NB4 (cell line): ENCODE data around the gene PREP.

ENCODE experiments used
- MYC ChIP-seq: IDR thresholded peaks from 2 replicates; pipeline ENCODE4 v1.6.1; 2011; ENCODE audit warnings: low read depth, low read length
- TF ChIP-seq, protein P1 (sequence below): IDR thresholded peaks from one replicate; pipeline ENCODE4 v1.5.1; 2012; ENCODE audit warnings: low read depth, low read length

DNA sequence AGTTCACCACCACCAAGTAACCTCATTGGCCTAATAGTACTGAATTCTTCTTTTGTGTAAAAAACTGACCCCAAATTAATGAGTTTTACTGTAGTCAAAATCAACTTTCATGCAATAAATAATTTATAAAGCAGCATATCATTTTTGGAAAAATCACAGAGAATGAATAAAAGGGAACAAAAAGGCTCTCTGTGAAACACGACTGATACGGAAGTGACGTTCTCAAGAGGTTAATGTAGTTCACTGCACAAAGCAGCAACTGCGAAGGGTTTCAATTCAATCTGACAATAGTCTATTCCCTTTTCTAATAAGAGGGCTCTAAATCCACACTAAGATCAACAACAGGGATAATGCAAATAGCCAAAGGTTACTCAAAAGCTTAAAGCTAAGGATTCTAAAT lies 70.3 kb downstream of the PREP start:
- no peak for TF ChIP-seq MYC
- TF ChIP-seq, protein P1, sequence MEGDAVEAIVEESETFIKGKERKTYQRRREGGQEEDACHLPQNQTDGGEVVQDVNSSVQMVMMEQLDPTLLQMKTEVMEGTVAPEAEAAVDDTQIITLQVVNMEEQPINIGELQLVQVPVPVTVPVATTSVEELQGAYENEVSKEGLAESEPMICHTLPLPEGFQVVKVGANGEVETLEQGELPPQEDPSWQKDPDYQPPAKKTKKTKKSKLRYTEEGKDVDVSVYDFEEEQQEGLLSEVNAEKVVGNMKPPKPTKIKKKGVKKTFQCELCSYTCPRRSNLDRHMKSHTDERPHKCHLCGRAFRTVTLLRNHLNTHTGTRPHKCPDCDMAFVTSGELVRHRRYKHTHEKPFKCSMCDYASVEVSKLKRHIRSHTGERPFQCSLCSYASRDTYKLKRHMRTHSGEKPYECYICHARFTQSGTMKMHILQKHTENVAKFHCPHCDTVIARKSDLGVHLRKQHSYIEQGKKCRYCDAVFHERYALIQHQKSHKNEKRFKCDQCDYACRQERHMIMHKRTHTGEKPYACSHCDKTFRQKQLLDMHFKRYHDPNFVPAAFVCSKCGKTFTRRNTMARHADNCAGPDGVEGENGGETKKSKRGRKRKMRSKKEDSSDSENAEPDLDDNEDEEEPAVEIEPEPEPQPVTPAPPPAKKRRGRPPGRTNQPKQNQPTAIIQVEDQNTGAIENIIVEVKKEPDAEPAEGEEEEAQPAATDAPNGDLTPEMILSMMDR: no peak
